T-helper 1 cell (primary cell): ENCODE results near the gene KIAA0753.

ENCODE experiments used
- DNase-seq, 5 donors: peaks; one replicate each; pipeline ENCODE4 v3.0.0-alpha.2; 2012 to 2020

The KIAA0753 gene

DNA sequence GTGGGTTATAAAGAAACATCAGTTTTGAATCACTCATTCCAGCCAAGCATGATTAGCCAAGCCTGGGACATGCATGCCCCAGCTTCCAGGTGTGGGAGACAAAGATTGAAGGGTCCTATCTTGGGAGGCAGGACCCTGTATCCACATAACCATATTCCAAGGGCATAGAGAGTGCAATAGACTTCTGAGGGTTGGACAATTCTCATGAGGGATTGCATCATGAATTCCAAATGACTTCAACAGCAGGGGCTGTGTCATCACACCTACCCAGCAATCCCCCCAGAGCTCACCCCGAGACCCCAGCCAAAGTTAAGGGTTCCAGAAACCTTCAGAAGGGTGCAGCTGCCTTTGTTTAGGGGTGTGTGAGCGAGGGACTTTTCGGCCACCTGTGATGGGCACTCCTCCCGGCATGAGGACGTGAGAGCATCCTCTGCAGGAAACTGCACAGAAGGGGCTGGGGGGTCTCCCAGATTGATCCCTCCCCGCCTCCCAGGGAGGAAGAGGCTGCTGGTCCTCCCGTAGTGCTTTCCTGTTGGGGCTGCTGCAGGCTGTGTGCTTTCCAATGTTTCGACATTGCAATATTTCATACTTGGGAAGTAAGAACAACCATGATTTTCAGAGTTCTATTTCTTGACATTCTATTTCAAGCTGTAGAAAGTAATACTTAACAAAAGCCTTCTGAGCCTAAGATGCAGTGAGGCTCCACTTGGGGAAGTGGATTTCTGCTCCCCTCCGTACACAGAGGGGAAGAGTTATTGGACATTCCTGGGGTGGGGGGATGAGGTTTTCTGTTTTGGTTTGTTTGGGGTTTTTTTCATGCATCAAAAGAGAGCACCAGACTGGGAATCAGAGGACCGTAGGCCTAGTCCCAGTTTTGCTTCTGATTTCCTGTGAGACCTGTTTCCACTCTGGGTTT lies 70.9 kb downstream of the KIAA0753 start:
- no peak for DNase-seq

- DNase-seq, result no peak
Observed at GRCh38 chr17:6568184-6568758, 72.2 kb downstream of the KIAA0753 start.

GRCh38 chr17:6567528-6568183 lies 72.9 kb downstream of the KIAA0753 start:
- no peak for DNase-seq

GRCh38 chr17:6561446-6561845 lies 79.1 kb downstream of the KIAA0753 start:
- no peak for DNase-seq

DNA sequence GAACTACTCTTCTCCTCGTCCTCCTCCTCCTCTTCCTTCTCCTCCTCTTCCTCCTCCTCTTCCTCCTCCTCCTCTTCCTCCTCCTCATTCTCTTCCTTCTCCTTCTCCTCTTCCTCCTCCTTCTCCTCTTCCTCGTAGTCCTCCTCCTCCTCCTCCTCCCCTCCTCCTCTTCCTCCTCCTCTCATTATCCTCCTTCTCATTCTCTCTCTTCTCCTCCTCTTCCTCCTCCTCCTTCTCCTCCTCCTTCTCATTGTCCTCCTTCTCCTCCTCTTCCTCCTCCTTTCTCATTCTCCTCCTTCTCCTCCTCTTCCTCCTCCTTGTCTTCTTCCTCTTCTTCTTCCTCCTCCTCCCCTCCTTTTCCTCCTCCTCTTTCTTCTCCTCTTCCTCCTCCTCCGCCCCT lies 80.0 kb downstream of the KIAA0753 start:
- DNase-seq, result no peak

GRCh38 chr17:6559753-6560215 lies 80.7 kb downstream of the KIAA0753 start:
- no peak for DNase-seq

DNA sequence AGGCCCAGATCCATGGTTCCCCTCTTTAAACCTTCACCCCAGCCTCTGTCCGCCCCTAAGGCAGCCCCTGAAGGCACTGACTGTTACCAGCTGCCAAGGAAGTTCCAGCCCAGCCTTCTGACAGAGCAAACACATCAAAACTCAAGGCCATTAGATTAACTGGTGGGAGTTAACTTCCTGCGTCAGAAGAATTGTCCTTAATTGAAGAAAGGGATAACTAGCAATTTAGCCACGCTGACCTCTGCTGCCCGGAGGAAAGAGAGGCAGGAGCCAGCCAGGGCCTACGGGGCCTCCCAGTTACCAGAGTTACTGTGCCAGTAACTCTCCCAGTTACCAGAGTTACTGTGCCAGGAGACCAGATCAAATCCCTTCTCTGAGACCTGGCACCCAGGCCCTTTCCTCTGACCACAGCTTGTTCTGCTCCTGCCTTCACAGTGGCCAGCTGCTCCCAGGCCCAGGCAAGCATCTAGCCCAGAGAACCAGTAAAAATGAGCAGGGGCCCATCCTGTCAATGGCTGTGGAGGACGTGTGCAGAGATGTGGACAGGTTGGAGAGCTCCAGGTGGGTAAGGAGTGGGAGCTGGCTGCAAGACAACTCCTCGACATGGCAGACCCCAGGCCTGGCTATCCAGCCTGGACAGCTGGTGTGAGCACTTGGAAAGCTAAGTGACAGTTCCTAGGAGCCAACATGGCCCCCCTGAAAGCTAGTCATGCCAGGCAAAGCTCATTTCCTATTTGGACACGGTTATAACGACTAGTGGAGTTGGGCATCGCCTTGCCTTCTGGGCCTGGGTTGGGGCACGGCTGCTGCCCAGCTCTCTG lies 81.4 kb downstream of the KIAA0753 start:
- no peak for DNase-seq

GRCh38 chr17:6558276-6558675 lies 82.2 kb downstream of the KIAA0753 start:
- DNase-seq, result no peak

- DNase-seq, result no peak
Observed at GRCh38 chr17:6557040-6557438, 83.5 kb downstream of the KIAA0753 start.

GRCh38 chr17:6556121-6557039 lies 84.1 kb downstream of the KIAA0753 start, which contains the start of gene PITPNM3:
TSS of gene PITPNM3 (minus strand) at chr17:6556555. CDS start at chr17:6556406, 149 bp downstream.
- DNase-seq, result no peak

DNA sequence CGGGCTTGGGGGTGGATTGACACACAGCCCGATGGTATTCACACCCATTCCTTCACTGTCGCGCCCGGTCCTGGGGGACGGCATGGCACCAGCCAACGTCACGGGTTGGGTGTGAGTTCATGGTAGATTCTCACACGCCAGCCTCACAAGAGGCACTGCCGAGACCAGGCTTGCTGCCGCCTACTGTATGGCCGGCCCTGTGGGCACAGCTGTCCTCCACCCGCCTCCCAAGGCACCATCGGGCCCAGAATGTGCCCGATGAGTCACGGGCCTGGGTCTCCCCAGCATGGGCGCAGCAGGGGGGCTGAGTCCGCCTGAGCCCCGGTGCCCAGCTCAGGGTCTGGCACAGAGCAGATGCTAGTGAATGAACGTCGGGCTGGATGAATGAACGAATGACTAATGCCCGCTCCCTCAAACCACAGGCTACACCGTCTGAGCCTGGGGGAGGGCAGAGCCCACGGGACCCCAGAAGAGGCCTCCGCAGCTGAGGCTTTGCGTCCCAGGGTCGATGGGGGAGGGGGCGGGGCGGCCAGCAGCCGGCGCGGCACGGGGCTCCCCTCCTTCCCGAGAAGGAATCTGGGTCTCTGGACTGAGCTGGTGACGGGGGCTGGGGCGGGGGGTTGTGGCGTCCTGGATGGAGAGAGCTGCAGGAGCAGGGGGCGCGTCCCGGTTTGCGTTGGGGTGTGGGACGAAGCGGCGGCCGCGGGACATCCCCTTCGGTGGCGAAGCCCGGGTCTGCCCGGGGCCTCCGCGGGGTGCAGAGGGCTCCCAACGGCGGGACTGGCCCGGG lies 85.0 kb downstream of the KIAA0753 start:
- no peak for DNase-seq

DNA sequence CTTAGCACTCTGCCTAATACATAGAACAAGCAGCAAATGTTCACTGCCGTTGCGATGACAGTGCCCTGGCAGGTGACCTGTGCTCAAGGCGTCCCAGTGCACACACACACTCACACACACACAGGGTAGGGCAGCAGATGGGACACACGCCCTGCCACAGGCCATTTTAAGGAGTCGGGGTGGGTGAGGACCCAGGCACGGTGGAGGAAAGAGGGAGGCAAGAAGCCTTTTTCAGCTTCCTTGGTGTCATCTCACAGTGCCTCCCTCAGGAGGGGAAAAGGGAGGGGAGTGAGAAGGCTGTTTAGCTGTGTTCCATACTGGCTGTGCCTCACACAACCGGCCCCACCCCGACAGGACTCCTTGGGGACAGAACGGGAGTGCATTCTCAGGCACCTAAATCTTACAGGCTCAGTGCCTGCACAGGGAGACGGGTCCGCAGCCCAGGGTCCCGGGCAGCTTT lies 85.6 kb downstream of the KIAA0753 start:
- DNase-seq, result no peak

GRCh38 chr17:6554342-6554741 lies 86.2 kb downstream of the KIAA0753 start:
- DNase-seq, result no peak

DNA sequence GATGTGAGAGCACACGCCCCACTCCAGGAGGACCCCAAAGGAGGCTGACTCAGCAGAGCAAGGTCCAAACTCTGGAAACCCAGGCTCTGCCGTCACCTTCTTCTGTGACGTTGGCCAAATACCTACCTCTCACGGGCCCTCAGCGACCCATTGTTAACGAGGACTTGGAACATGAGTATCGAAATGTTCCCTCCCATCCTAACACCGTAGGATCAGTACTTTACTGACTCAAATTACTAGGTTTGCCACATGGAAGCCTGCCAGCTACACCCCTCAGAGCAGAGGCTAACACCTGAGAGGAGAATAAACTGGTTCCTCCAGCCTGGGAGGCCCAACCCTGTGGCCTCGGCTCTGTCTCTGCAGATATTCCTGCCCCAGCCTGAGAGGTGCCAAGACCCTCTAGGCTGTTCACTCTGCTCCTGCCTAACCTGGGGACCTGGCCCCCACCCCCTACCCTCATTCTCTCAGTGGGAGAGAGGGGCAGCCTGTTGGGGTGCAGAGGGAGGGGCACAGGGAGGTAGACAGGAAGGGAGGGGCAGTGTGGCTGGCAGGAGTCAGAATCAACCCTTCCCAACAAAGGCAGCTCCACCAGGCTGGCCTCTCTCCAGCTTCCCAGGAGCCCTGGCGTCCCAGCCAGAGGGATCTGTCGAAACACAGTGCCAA lies 88.5 kb downstream of the KIAA0753 start:
- no peak for DNase-seq

DNA sequence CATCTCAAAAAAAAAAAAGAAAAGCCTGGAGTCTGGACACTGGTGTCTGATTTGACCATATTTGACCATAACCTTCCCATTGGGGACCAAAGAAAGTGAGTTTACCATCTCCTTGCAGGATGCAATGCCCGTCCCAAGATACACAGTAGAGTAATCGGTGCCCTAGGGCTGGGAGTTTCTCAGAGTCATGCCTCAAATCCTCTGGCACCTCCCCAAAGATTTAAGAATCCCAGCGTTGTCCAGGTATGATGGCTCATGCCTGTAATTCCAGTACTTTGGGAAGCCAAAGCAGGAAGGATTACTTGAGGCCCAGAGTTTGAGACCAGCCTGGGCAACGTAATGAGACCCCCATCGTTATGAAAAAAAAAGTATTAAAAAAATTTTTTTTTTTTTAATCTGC lies 89.2 kb downstream of the KIAA0753 start:
- DNase-seq, result no peak

DNA sequence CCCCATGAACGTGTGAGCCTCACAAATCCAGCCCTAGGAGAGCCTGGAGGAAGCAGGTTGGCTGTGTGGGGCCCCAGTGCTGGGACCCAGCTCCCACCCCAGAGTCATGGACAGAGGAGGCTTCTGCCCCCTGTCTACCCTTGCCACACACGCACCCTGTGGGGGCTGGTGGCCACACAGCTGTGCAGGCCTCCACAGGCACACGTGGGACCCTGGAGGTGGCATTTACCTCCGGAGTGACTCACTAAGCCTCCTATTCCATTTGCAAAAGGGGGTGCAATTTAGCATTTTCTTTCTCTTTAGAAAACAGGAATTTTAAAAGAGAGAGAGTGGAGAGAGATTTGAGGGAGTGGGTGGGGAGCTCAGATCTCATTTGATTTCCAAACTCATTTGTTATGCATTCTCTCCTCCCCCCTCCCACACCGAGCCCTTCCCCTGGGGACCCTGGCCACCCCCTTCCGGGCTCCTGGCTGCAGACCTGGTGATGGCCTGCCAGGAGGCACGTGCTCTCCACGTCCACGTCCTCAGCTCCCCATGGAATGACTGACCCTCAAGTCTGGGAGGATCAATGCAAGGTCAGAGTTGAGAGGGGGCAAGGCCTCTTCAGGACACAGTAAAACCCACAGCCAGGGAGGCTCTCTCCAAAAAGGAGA lies 91.0 kb downstream of the KIAA0753 start:
- no peak for DNase-seq

GRCh38 chr17:6548578-6549330 lies 91.8 kb downstream of the KIAA0753 start:
- DNase-seq, result peak in 2 of 5 donors; percentile 6 to 17

GRCh38 chr17:6548034-6548433 lies 92.5 kb downstream of the KIAA0753 start:
- DNase-seq, result no peak

GRCh38 chr17:6547336-6547735 lies 93.2 kb downstream of the KIAA0753 start:
- no peak for DNase-seq
